Ishikawa (cell line): ENCODE data around the gene AADAC.

Experiments
- CEBPB ChIP-seq: IDR thresholded peaks from 2 replicates; pipeline ENCODE4 v1.6.1; 2012
- CREB1 ChIP-seq: IDR thresholded peaks from 2 replicates; pipeline ENCODE4 v1.6.1; 2012; ENCODE audit warnings: low read depth
- EGR1 ChIP-seq: IDR thresholded peaks from 2 replicates; pipeline ENCODE4 v1.6.1; 2012
- FOXM1 ChIP-seq: IDR thresholded peaks from 2 replicates; pipeline ENCODE4 v1.6.1; 2012; ENCODE audit warnings: low read depth, borderline replicate concordance
- NFIC ChIP-seq: IDR thresholded peaks from 2 replicates; pipeline ENCODE4 v1.6.1; 2012
- RAD21 ChIP-seq: IDR thresholded peaks from 2 replicates; pipeline ENCODE4 v1.6.1; 2012; ENCODE audit warnings: low read depth
- TAF1 ChIP-seq: IDR thresholded peaks from 2 replicates; pipeline ENCODE4 v1.6.1; 2012; ENCODE audit warnings: low read depth, mild to moderate bottlenecking
- TCF12 ChIP-seq: IDR thresholded peaks from 2 replicates; pipeline ENCODE4 v1.6.1; 2012; ENCODE audit warnings: low read depth
- TEAD4 ChIP-seq: IDR thresholded peaks from 2 replicates; pipeline ENCODE4 v1.6.1; 2012
- USF1 ChIP-seq: IDR thresholded peaks from 2 replicates; pipeline ENCODE4 v1.6.1; 2012
- YY1 ChIP-seq: IDR thresholded peaks from 2 replicates; pipeline ENCODE4 v1.6.1; 2012; ENCODE audit warnings: low read depth
- ZBTB7A ChIP-seq: IDR thresholded peaks from 2 replicates; pipeline ENCODE4 v1.6.1; 2012; ENCODE audit warnings: low read depth
- TF ChIP-seq, protein P1 (sequence below): IDR thresholded peaks from 2 replicates; pipeline ENCODE4 v1.6.1; 2012; ENCODE audit warnings: low read depth, mild to moderate bottlenecking
- TF ChIP-seq, protein P2 (sequence below): IDR thresholded peaks from 2 replicates; pipeline ENCODE4 v1.6.1; 2012

The AADAC gene

GRCh38 chr3:151869181-151869580, 55.3 kb downstream of the AADAC start:
- TF ChIP-seq RAD21 (no peak), EGR1 (no peak), TAF1 (no peak)

GRCh38 chr3:151871639-151872468, 57.9 kb downstream of the AADAC start:
- TF ChIP-seq CEBPB = no peak
- TF ChIP-seq ZBTB7A = no peak
- TF ChIP-seq TAF1 = no peak
- TF ChIP-seq NFIC = no peak
- no peak for TF ChIP-seq EGR1
- TF ChIP-seq YY1 = no peak
- TF ChIP-seq USF1 = no peak
- TF ChIP-seq, protein P1, sequence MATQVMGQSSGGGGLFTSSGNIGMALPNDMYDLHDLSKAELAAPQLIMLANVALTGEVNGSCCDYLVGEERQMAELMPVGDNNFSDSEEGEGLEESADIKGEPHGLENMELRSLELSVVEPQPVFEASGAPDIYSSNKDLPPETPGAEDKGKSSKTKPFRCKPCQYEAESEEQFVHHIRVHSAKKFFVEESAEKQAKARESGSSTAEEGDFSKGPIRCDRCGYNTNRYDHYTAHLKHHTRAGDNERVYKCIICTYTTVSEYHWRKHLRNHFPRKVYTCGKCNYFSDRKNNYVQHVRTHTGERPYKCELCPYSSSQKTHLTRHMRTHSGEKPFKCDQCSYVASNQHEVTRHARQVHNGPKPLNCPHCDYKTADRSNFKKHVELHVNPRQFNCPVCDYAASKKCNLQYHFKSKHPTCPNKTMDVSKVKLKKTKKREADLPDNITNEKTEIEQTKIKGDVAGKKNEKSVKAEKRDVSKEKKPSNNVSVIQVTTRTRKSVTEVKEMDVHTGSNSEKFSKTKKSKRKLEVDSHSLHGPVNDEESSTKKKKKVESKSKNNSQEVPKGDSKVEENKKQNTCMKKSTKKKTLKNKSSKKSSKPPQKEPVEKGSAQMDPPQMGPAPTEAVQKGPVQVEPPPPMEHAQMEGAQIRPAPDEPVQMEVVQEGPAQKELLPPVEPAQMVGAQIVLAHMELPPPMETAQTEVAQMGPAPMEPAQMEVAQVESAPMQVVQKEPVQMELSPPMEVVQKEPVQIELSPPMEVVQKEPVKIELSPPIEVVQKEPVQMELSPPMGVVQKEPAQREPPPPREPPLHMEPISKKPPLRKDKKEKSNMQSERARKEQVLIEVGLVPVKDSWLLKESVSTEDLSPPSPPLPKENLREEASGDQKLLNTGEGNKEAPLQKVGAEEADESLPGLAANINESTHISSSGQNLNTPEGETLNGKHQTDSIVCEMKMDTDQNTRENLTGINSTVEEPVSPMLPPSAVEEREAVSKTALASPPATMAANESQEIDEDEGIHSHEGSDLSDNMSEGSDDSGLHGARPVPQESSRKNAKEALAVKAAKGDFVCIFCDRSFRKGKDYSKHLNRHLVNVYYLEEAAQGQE = no peak

GRCh38 chr3:151873398-151873797, 59.5 kb downstream of the AADAC start, which contains the start of gene SUCNR1:
Gene SUCNR1 (plus strand): TSS chr3:151873643. CDS start chr3:151879893, 6,250 bp downstream.
- TF ChIP-seq, protein P2, sequence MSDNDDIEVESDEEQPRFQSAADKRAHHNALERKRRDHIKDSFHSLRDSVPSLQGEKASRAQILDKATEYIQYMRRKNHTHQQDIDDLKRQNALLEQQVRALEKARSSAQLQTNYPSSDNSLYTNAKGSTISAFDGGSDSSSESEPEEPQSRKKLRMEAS = no peak
- TF ChIP-seq YY1 = no peak
- TF ChIP-seq TCF12 = no peak
- TF ChIP-seq EGR1 = no peak
- no peak for TF ChIP-seq FOXM1
- no peak for TF ChIP-seq NFIC
- no peak for TF ChIP-seq TAF1
- no peak for TF ChIP-seq CEBPB
- TF ChIP-seq CREB1 = no peak

- TF ChIP-seq FOXM1 (no peak), TEAD4 (no peak), CEBPB (no peak), RAD21 (no peak), YY1 (no peak), ZBTB7A (no peak), EGR1 (no peak)
- TF ChIP-seq, protein P2 = no peak
Observed at GRCh38 chr3:151875759-151876158, 61.8 kb downstream of the AADAC start.

GRCh38 chr3:151877269-151877668, 63.4 kb downstream of the AADAC start:
- TF ChIP-seq TAF1 (no peak), TEAD4 (no peak), FOXM1 (no peak), CEBPB (no peak)
- TF ChIP-seq, protein P1 = no peak
